B cell (primary cell): ENCODE results near the gene SPATA24. TPM values are rescaled to one million over a fixed set of nuclear protein-coding genes. Genes with fewer than 3 reads are reported as not detected.

Source experiments
- ATAC-seq: fragments of 200-7000 bp; cut with Tn5 transposase; one replicate; pipeline ENCODE4 v1.10.0; 2021; ENCODE audit warnings: low read depth, mild to moderate bottlenecking, moderate number of reproducible peaks, moderate library complexity
- CTCF ChIA-PET: fragments of 350-600 bp; sonication (Branson Sonifier 250); formaldehyde crosslinking; loops from one replicate; lab custom pipeline; 2021; ENCODE audit warnings: antibody characterized with exemption, inconsistent platforms; lab: Charles Lee
- POLR2A ChIA-PET: fragments of 350-600 bp; sonication (Branson Sonifier 250); formaldehyde crosslinking; loops from one replicate; lab custom pipeline; 2021; ENCODE audit warnings: antibody characterized with exemption; lab: Charles Lee
- DNase-seq: peaks from one replicate; pipeline ENCODE4 v3.0.0; 2013
- H2AFZ ChIP-seq: 2 replicates; pipeline ENCODE4 v1.6.1; 2012; ENCODE audit warnings: mild to moderate bottlenecking, low read depth, low read length; ENCODE audit not compliant: insufficient read depth, poor library complexity, severe bottlenecking
- H3K27ac ChIP-seq, 2 donors: 1 replicate in 1 of 2; 2 replicates in 1 of 2; pipeline ENCODE4 v1.5.1; 2012 to 2013; ENCODE audit warnings: low read length in 2 of 2, mild to moderate bottlenecking in 2 of 2, moderate library complexity in 1 of 2
- H3K27me3 ChIP-seq, 4 experiments: fragments of 200-600 bp in 1 of 4; sonication (generic) in 1 of 4; replicated peaks in 1 of 4; 1 replicate in 2 of 4; 2 replicates in 2 of 4; pipeline versions ENCODE4 v1.6.1 to v1.7.0; 2013 to 2016; ENCODE audit warnings: low read length in 3 of 4, mild to moderate bottlenecking in 2 of 4, mixed read lengths in 1 of 4, moderate library complexity in 1 of 4; ENCODE audit not compliant: insufficient read depth in 4 of 4, control insufficient read depth in 3 of 4; ENCODE audit errors: control extremely low read depth in 1 of 4
- H3K36me3 ChIP-seq, 2 experiments: replicated peaks in 1 of 2; 1 replicate in 1 of 2; 2 replicates in 1 of 2; pipeline versions ENCODE4 v1.6.1 to v1.7.1; 2013; ENCODE audit warnings: low read length in 1 of 2; ENCODE audit not compliant: insufficient read depth in 2 of 2, control insufficient read depth in 1 of 2; ENCODE audit errors: control extremely low read depth in 1 of 2, extremely low read depth in 1 of 2
- H3K4me1 ChIP-seq, 2 donors: fragments of 200-600 bp in 1 of 2; sonication (generic) in 1 of 2; 1 replicate in 1 of 2; 2 replicates in 1 of 2; pipeline versions ENCODE4 v1.5.1 to v1.6.1; 2013 to 2017; ENCODE audit warnings: low read length in 2 of 2; ENCODE audit not compliant: control insufficient read depth in 2 of 2, insufficient read depth in 2 of 2
- H3K4me2 ChIP-seq: replicated peaks from 2 replicates; pipeline ENCODE3; 2012; ENCODE audit warnings: mild to moderate bottlenecking, low read depth, low read length; ENCODE audit not compliant: poor library complexity, severe bottlenecking
- H3K4me3 ChIP-seq, 5 experiments: fragments of 200-600 bp in 1 of 5; sonication (generic) in 1 of 5; 1 replicate in 3 of 5; 2 replicates in 2 of 5; pipeline versions ENCODE4 v1.5.1 to v1.7.0; 2011 to 2016; ENCODE audit warnings: low read length in 4 of 5, mild to moderate bottlenecking in 4 of 5, low read depth in 2 of 5, control low read depth in 1 of 5, moderate library complexity in 1 of 5; ENCODE audit not compliant: insufficient read depth in 1 of 5; ENCODE audit errors: control extremely low read depth in 1 of 5, extremely low read depth in 1 of 5
- H3K79me2 ChIP-seq: fragments of 200-600 bp; sonication (generic); one replicate; pipeline ENCODE4 v1.6.0; 2016; ENCODE audit warnings: low read length; ENCODE audit not compliant: control insufficient read depth, insufficient read depth
- H3K9ac ChIP-seq: fragments of 200-600 bp; sonication (generic); 2 replicates; pipeline ENCODE4 v1.6.1; 2017; ENCODE audit warnings: mild to moderate bottlenecking, low read length, moderate library complexity
- H3K9me3 ChIP-seq, 3 donors: one replicate each; pipeline versions ENCODE4 v1.6.1 to v1.7.1; 2013; ENCODE audit warnings: low read length in 2 of 3; ENCODE audit not compliant: control insufficient read depth in 2 of 3, insufficient read depth in 1 of 3; ENCODE audit errors: control extremely low read depth in 1 of 3
- H4K20me1 ChIP-seq: 2 replicates; pipeline ENCODE4 v1.6.0; 2012; ENCODE audit warnings: mild to moderate bottlenecking, low read length; ENCODE audit not compliant: insufficient read depth, control insufficient read depth, poor library complexity, severe bottlenecking
- H3K27ac Mint-ChIP-seq: one replicate; pipeline ENCODE4 v1.8.0; 2021; ENCODE audit warnings: mixed read lengths
- H3K27me3 Mint-ChIP-seq: one replicate; pipeline ENCODE4 v1.8.0; 2021; ENCODE audit warnings: mixed read lengths
- H3K4me1 Mint-ChIP-seq: one replicate; pipeline ENCODE4 v1.8.0; 2021; ENCODE audit warnings: mixed read lengths
- H3K4me3 Mint-ChIP-seq: one replicate; pipeline ENCODE4 v1.8.0; 2021; ENCODE audit warnings: mixed read lengths
- H3K9me3 Mint-ChIP-seq: one replicate; pipeline ENCODE4 v1.8.0; 2022; ENCODE audit warnings: mixed read lengths; ENCODE audit not compliant: insufficient read depth
- CTCF ChIP-seq: fragments of 200-600 bp; IDR thresholded peaks from one replicate; pipeline ENCODE4 v1.8.0; 2022; ENCODE audit warnings: antibody characterized with exemption, mild to moderate bottlenecking
- EZH2 ChIP-seq: IDR thresholded peaks from 2 replicates; pipeline ENCODE4 v1.6.1; 2012; ENCODE audit warnings: borderline replicate concordance, low read depth, mild to moderate bottlenecking, moderate library complexity, low read length; ENCODE audit not compliant: insufficient read depth, poor library complexity, severe bottlenecking
- WGBS: methylation state at CpG from one replicate; pipeline ENCODE4 v1.1.5; 2013; ENCODE audit warnings: missing lambda C conversion rate; ENCODE audit not compliant: insufficient coverage; 5-methylcytosine and 5-hydroxymethylcytosine counted together
- intact Hi-C: fragments of 100-400 bp; cut with micrococcal nuclease; formaldehyde crosslinking; loops from one replicate; pipeline ENCODE4 v1.10.0; 2022
- polyA plus RNA-seq: library from polyadenylated mRNA; depleted of rRNA; stranded (reverse); fragments of >200 nt; gene quantifications from 2 replicates; pipeline ENCODE4 v1.2.3, GENCODE V29; 2012
- total RNA-seq, 2 donors: library from RNA; stranded (reverse); fragments of 120-200 nt in 1 of 2; gene quantifications; 1 replicate in 1 of 2; 2 replicates in 1 of 2; pipeline versions ENCODE4 v1.2.3 to v1.2.4, GENCODE V29; 2013 to 2022

The SPATA24 gene
- total and polyA plus RNA-seq, 2 donors (not counting 1 experiment from before 2014, with no cell fraction given) = 2.0 to 6.4 TPM

DNA sequence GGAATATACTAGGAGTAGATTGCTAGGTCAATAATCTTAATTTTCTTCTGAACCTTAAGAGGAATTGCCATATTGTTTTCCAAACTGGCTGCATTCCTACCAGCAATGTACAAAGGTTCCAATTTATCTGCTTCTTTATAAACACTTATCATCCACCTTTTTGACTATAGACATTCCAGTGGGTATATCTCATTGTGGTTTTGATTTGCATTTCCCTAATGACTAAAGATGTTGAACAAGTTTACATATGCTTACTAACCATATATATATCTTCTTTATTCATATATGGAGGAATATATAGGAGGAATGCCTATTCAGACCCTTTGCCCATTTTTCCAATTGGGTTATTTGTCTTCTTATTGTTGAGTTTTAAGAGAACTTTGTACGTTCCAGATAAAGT is 27.8 kb upstream of the SPATA24 start:
- Histone ChIP-seq H3K27ac (no peak overlapping the region), H3K9ac (no peak overlapping the region), H3K4me3 (no peak overlapping the region), H3K27me3 (no peaks in the 10 kb centered on the region), H3K4me2 (no peak overlapping the region), H4K20me1 (no peaks in the 10 kb centered on the region), H3K4me1 (no peaks in the 10 kb centered on the region), H3K36me3 (peaks cover 0 to 2% of the 10 kb centered on the region in 2 experiments), H3K79me2 (no peaks in the 10 kb centered on the region), H3K9me3 (no peaks in the 10 kb centered on the region), H2AFZ (no peak overlapping the region)
- no peaks in the 10 kb centered on the region for H3K27me3 Mint-ChIP-seq
- CTCF ChIA-PET = interaction anchor here (0.8 kb wide), 1 partner anchor 9 kb away, joined by 3 read pairs; no protein-coding TSS in a partner anchor
- intact Hi-C loops = no loop called here
- H3K4me1 Mint-ChIP-seq = no peaks in the 10 kb centered on the region
- TF ChIP-seq CTCF (no peak), EZH2 (no peak)
- no peak overlapping the region for H3K4me3 Mint-ChIP-seq
- DNase-seq (no peak), ATAC-seq (no peak)
- no CpG with 5 or more reads among the region's 1 CpG for WGBS
- no peaks in the 10 kb centered on the region for H3K9me3 Mint-ChIP-seq
- POLR2A ChIA-PET = interaction anchor here (0.7 kb wide), 1 partner anchor 479 kb away, joined by 3 read pairs; no protein-coding TSS in a partner anchor
- no peak overlapping the region for H3K27ac Mint-ChIP-seq

DNA sequence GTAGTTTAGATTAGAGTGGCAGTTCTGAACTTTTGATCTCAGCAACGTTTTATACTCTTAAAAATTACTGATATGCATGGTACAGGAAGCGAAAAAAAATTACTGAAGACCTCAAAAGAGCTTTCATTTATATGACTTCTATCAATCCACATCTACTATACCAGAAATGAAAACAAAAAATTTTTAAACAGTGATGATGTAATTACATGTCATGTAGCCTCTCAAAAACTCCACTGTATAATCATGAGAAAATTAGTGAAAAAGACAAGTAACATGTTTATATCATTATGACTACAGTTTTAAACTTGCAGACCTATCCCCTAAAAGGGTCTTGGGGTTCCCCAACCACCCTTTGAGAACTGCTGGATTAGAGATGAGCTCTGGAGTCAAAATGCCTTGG is 26.1 kb upstream of the SPATA24 start:
- no peak overlapping the region for H3K27ac Mint-ChIP-seq
- H3K9me3 Mint-ChIP-seq = no peaks in the 10 kb centered on the region
- CTCF ChIA-PET = interaction anchor here (1.0 to 1.3 kb wide), 3 partner anchors 9 to 335 kb away, joined by 3 to 5 read pairs (median 5); partner anchors contain the start of gene DNAJC18
- WGBS = no CpG with 5 or more reads among the region's 2 CpGs
- H3K4me2 ChIP-seq = no peak overlapping the region
- H3K27me3 Mint-ChIP-seq = no peaks in the 10 kb centered on the region
- H3K4me3 ChIP-seq = no peak overlapping the region
- H3K27ac ChIP-seq = no peak overlapping the region
- H3K36me3 ChIP-seq = peaks cover 0 to 6% of the 10 kb centered on the region in 2 experiments
- no peaks in the 10 kb centered on the region for H3K27me3 ChIP-seq
- TF ChIP-seq CTCF = no peak
- TF ChIP-seq EZH2 = no peak
- no peak for DNase-seq
- no peak overlapping the region for H3K4me3 Mint-ChIP-seq
- no peaks in the 10 kb centered on the region for H3K4me1 Mint-ChIP-seq
- intact Hi-C loops = no loop called here
- no peaks in the 10 kb centered on the region for H3K79me2 ChIP-seq
- POLR2A ChIA-PET = no interaction called here
- H3K9me3 ChIP-seq = no peaks in the 10 kb centered on the region
- no peaks in the 10 kb centered on the region for H3K4me1 ChIP-seq
- no peak overlapping the region for H3K9ac ChIP-seq
- no peak overlapping the region for H2AFZ ChIP-seq
- no peak for ATAC-seq
- H4K20me1 ChIP-seq = no peaks in the 10 kb centered on the region
